Measurements from ENCODE around the gene UNC45A.
A peak's percentile ranks its signal among the peaks of the same experiment; 100 is the strongest.

UNC45A gene

GRCh38 chr15:90929246-90930019, 5.7 kb upstream of the UNC45A start:
- no peak for DNase-seq (ENCODE audit: low spot score)
- TF ChIP-seq, protein P1, sequence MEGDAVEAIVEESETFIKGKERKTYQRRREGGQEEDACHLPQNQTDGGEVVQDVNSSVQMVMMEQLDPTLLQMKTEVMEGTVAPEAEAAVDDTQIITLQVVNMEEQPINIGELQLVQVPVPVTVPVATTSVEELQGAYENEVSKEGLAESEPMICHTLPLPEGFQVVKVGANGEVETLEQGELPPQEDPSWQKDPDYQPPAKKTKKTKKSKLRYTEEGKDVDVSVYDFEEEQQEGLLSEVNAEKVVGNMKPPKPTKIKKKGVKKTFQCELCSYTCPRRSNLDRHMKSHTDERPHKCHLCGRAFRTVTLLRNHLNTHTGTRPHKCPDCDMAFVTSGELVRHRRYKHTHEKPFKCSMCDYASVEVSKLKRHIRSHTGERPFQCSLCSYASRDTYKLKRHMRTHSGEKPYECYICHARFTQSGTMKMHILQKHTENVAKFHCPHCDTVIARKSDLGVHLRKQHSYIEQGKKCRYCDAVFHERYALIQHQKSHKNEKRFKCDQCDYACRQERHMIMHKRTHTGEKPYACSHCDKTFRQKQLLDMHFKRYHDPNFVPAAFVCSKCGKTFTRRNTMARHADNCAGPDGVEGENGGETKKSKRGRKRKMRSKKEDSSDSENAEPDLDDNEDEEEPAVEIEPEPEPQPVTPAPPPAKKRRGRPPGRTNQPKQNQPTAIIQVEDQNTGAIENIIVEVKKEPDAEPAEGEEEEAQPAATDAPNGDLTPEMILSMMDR (IDR thresholded peaks at IDR 0.05; ENCODE audit: borderline replicate concordance, control extremely low read depth, extremely low read depth, insufficient read depth, missing control alignments): no peak
- in situ Hi-C loops (cut with MboI; ENCODE audit: low sequenced_read_pairs, unreplicated experiment): no loop called here

DNA sequence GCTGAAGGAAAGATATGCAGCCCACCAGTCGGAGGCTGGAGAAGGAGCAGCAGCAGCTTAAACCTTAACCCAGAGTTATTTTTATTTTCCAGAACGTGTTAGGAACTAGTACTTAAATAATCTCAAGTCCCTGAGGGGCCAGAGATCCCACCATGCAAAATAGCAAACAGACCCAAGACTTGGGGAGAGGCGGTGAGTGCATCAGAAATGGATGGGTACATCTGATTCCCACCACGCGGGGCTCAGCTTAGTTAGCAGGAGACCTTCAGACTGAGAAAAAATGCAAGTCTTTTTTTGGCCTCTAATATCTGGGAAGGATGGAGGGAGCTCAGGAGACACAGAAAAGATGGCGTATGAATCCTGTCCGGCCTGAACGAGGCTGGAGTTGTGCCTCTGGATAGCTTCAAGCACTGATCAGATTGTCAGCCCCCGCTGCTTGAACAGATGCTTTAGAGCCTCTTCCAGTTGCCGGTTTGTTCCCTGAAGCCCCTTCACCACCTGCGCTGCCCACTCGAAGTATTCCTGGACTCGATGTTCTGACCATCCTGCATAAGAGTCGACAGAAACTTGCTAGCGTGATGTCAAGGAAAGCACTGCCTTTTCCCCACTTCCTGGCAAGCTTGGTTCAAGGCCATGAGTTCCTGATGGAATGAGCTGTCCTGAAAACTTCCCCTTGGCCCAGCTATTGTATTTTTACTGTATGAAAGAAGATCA, 4.1 kb upstream of the UNC45A start:
- in situ Hi-C loops (cut with MboI; ENCODE audit: low sequenced_read_pairs, unreplicated experiment): no loop called here
- TF ChIP-seq, protein P1 (IDR thresholded peaks at IDR 0.05; ENCODE audit: borderline replicate concordance, control extremely low read depth, extremely low read depth, insufficient read depth, missing control alignments): no peak
- DNase-seq (ENCODE audit: low spot score): no peak

DNA sequence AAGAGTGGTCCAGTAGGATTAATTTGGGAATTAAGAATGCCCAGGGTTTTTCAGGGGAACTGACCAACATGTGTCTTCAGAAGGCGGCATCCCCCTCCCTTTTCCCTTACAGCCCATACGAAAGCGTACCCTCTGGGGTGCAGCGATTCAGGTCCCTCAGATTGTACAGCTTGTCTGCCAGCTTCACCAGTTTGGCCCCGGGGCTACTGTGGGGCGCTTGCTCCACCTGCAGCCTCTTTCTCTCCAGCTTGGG, 3.6 kb upstream of the UNC45A start:
- in situ Hi-C loops (cut with MboI; ENCODE audit: low sequenced_read_pairs, unreplicated experiment): no loop called here
- DNase-seq (ENCODE audit: low spot score): no peak
- TF ChIP-seq, protein P1 (IDR thresholded peaks at IDR 0.05; ENCODE audit: borderline replicate concordance, control extremely low read depth, extremely low read depth, insufficient read depth, missing control alignments): no peak

GRCh38 chr15:90931828-90932659, 3.0 kb upstream of the UNC45A start, which contains the start of gene HDDC3:
TSS of gene HDDC3 (minus strand) at chr15:90932549. CDS start at chr15:90932540, 9 bp downstream.
- DNase-seq (ENCODE audit: low spot score): peak; percentile 90
- in situ Hi-C loops (cut with MboI; ENCODE audit: low sequenced_read_pairs, unreplicated experiment): no loop called here
- TF ChIP-seq, protein P1 (IDR thresholded peaks at IDR 0.05; ENCODE audit: borderline replicate concordance, control extremely low read depth, extremely low read depth, insufficient read depth, missing control alignments): peak; percentile 94

- in situ Hi-C loops (cut with MboI; ENCODE audit: low sequenced_read_pairs, unreplicated experiment): no loop called here
- TF ChIP-seq, protein P1 (IDR thresholded peaks at IDR 0.05; ENCODE audit: borderline replicate concordance, control extremely low read depth, extremely low read depth, insufficient read depth, missing control alignments): no peak
- no peak for DNase-seq (ENCODE audit: low spot score)
These were observed 2.5 kb upstream of the UNC45A start for GRCh38 chr15:90932660-90932991.

- TF ChIP-seq, protein P1 (IDR thresholded peaks at IDR 0.05; ENCODE audit: borderline replicate concordance, control extremely low read depth, extremely low read depth, insufficient read depth, missing control alignments): no peak
- no peak for DNase-seq (ENCODE audit: low spot score)
- in situ Hi-C loops (cut with MboI; ENCODE audit: low sequenced_read_pairs, unreplicated experiment): no loop called here
These were observed 1.8 kb upstream of the UNC45A start for GRCh38 chr15:90933301-90933700.
